Activated CD4-positive, alpha-beta T cell treated with anti-CD3 and anti-CD28 coated beads for 36 hours (primary cell): ENCODE data around the gene CRMP1. TPM values are rescaled to one million over a fixed set of nuclear protein-coding genes. Genes with fewer than 3 reads are reported as not detected.

Experiments
- ATAC-seq: fragments of 200-7000 bp; cut with Tn5 transposase; one replicate; pipeline ENCODE4 v1.10.0; 2021; ENCODE audit warnings: mild to moderate bottlenecking, moderate library complexity
- CTCF ChIA-PET: fragments of 350-600 bp; sonication (Branson Sonifier 250); formaldehyde crosslinking; loops from one replicate; lab custom pipeline; 2021; ENCODE audit warnings: antibody characterized with exemption; lab: Charles Lee
- POLR2A ChIA-PET: fragments of 350-600 bp; sonication (Branson Sonifier 250); formaldehyde crosslinking; loops from one replicate; lab custom pipeline; 2021; ENCODE audit warnings: antibody characterized with exemption, inconsistent platforms; lab: Charles Lee
- DNase-seq: peaks from one replicate; pipeline ENCODE4 v3.0.0-alpha.2; 2020
- H3K27ac Mint-ChIP-seq: one replicate; pipeline ENCODE4 v1.8.0; 2021; ENCODE audit warnings: mixed read lengths
- H3K27me3 Mint-ChIP-seq: one replicate; pipeline ENCODE4 v1.8.0; 2021; ENCODE audit warnings: mixed read lengths
- H3K36me3 Mint-ChIP-seq: one replicate; pipeline ENCODE4 v1.8.0; 2021; ENCODE audit warnings: low read depth, mixed read lengths
- H3K4me1 Mint-ChIP-seq: one replicate; pipeline ENCODE4 v1.8.0; 2021; ENCODE audit warnings: mixed read lengths
- H3K4me3 Mint-ChIP-seq: one replicate; pipeline ENCODE4 v1.8.0; 2021; ENCODE audit warnings: mild to moderate bottlenecking, moderate library complexity, mixed read lengths
- H3K9me3 Mint-ChIP-seq: one replicate; pipeline ENCODE4 v1.8.0; 2021; ENCODE audit warnings: low read depth, mixed read lengths
- intact Hi-C, 2 experiments: fragments of 100-400 bp; cut with DNase I in 1 of 2; cut with micrococcal nuclease in 1 of 2; formaldehyde crosslinking; loops; one replicate each; pipeline versions ENCODE4 v1.14.2 to v1.15.1; 2022 to 2024; cut with DNase I, micrococcal nuclease
- total RNA-seq, 2 experiments: library from RNA; stranded (reverse); gene quantifications; one replicate each; pipeline ENCODE4 v1.2.3, GENCODE V29; 2021

Gene CRMP1
- total RNA-seq, 2 experiments from 2014 or later = not detected

DNA sequence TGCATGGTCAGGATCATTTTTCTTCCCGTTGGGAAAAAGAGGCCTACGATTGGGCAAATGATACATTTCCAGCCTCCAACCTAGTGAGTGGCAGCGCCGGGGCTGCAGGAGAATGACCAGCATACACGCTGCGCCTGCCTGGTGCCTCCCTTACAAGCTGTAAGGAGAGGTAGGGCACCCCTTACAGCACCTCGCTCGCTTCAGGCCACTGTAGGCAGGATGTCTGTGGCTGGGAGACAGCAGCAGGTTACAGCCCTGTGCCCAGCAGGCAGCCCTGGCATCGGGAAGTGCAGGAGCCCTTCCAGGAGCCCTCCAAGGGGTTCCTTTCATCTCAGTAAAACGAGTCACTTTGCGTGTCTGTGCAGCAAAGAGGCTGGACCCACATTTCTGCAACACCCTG, 93.5 kb downstream of the CRMP1 start:
- no peak overlapping the region for H3K4me3 Mint-ChIP-seq
- peaks cover 2% of the 10 kb centered on the region for H3K27me3 Mint-ChIP-seq
- ATAC-seq (no peak), DNase-seq (no peak)
- POLR2A ChIA-PET = no interaction called here
- CTCF ChIA-PET = no interaction called here
- no peaks in the 10 kb centered on the region for H3K36me3 Mint-ChIP-seq
- intact Hi-C loops = no loop called here
- H3K4me1 Mint-ChIP-seq = no peaks in the 10 kb centered on the region
- no peak overlapping the region for H3K27ac Mint-ChIP-seq
- H3K9me3 Mint-ChIP-seq = no peaks in the 10 kb centered on the region

DNA sequence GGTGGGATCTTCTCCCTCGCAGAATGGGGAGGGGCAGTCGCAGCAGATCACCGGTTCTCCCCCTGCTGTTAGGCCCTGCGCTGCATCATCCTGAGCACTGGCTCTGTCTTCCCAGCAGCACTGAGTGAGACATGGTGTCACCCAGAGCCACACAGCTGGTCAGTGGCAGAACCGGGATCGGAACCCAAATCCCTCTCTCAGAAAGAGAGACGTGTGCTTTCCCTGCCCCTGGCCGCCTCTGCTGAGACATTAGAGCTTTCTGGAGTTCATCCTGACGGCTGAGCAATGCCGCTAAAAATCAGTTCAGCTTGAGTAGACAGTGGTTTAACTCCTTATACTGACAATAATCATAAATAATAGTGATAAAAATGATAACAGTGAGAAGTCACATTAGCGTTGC, 93.9 kb downstream of the CRMP1 start:
- DNase-seq = no peak
- H3K36me3 Mint-ChIP-seq = no peaks in the 10 kb centered on the region
- H3K4me3 Mint-ChIP-seq = no peak overlapping the region
- H3K27me3 Mint-ChIP-seq = peaks cover 2% of the 10 kb centered on the region
- H3K4me1 Mint-ChIP-seq = no peaks in the 10 kb centered on the region
- ChIA-PET CTCF (no interaction called here), POLR2A (no interaction called here)
- no peak overlapping the region for H3K27ac Mint-ChIP-seq
- intact Hi-C loops = no loop called here
- H3K9me3 Mint-ChIP-seq = no peaks in the 10 kb centered on the region
- no peak for ATAC-seq

DNA sequence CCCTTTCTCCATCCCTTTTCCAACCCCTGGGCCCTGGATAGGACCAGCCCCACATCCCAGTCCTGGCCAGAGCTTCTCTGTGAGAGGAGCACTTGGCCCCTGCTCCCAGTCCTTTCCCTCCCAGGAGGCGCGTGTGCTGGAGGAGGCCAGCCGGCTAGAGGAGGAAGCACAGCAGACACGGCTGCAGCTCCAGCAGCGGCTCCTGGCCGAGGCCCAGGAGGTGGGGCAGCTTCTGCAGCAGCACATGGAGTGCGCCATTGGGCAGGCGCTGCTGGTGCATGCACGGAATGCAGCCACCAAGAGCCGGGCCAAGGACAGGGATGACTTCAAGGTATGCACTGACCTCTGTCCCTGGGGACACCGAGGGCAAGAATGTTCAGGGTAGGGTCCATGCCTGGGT, 94.4 kb downstream of the CRMP1 start:
- ChIA-PET POLR2A (no interaction called here), CTCF (no interaction called here)
- Mint-ChIP-seq H3K27ac (no peak overlapping the region), H3K4me3 (no peak overlapping the region), H3K27me3 (peaks cover 2% of the 10 kb centered on the region), H3K36me3 (no peaks in the 10 kb centered on the region), H3K9me3 (no peaks in the 10 kb centered on the region), H3K4me1 (no peaks in the 10 kb centered on the region)
- ATAC-seq = no peak
- intact Hi-C loops = no loop called here
- DNase-seq = no peak

DNA sequence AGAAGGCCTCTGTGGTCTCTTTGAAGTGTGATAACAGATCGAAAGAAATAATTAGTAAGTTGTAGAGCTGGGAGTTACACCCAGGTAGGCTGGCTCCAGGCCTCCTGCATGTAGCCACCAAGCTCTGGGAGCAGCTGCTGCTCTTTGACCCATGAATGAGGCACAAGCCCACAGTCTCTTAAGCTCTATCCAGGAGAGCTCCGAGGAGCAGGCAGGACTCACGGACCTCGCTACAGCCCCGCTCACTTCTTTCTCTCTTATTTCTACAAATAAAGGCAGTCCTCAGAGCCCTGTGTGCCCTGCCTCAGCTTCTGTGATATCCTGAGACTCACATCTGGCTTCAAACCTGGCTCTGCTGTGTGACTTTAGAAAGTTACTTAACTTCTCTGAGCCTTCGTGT, 95.0 kb downstream of the CRMP1 start:
- Mint-ChIP-seq H3K27me3 (peaks cover 2% of the 10 kb centered on the region), H3K9me3 (no peaks in the 10 kb centered on the region), H3K27ac (no peak overlapping the region), H3K4me3 (no peak overlapping the region), H3K4me1 (no peaks in the 10 kb centered on the region), H3K36me3 (no peaks in the 10 kb centered on the region)
- intact Hi-C loops = no loop called here
- ATAC-seq (no peak), DNase-seq (no peak)
- CTCF ChIA-PET = no interaction called here
- POLR2A ChIA-PET = no interaction called here

DNA sequence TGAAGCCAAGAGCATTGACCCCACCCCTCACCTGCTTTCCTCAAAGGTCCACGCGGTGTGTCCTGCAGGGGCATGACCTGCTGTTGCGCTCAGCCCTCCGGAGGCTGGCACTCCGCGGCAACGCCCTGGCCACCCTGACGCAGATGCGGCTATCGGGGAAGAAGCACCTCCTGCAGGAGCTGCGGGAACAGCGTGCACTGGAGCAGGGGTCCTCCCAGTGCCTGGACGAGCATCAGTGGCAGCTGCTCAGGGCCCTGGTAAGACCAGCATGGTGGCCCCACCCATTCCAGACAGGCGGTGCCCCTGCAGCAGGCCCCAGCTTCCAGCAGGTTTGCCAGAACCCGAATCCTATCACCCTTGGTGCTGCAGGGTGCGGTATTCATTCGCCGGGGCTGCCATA, 95.9 kb downstream of the CRMP1 start:
- peaks cover 2% of the 10 kb centered on the region for H3K27me3 Mint-ChIP-seq
- H3K36me3 Mint-ChIP-seq = no peaks in the 10 kb centered on the region
- ATAC-seq = no peak
- intact Hi-C loops = no loop called here
- H3K27ac Mint-ChIP-seq = no peak overlapping the region
- no peak overlapping the region for H3K4me3 Mint-ChIP-seq
- CTCF ChIA-PET = no interaction called here
- POLR2A ChIA-PET = no interaction called here
- no peaks in the 10 kb centered on the region for H3K9me3 Mint-ChIP-seq
- no peaks in the 10 kb centered on the region for H3K4me1 Mint-ChIP-seq
- DNase-seq = no peak

DNA sequence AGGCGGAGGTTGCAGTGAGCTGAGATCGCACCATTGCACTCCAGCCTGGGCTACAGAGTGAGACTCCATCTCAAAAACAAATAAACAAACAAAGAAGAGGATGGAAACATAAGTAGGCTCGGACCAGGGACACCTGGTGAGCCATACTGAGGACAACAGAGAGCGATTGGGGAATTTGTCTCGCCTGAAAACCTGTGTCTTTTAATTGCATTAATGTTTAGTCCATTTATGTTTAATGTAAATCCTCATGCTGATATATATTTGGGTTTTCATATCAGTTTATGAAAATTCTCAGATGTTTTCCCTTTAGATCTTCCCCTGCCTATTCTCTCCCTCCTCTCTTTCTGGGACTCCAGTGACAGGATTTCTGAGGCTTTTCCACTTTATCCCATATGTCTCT, 97.3 kb downstream of the CRMP1 start:
- no peak overlapping the region for H3K4me3 Mint-ChIP-seq
- ChIA-PET CTCF (no interaction called here), POLR2A (no interaction called here)
- no peaks in the 10 kb centered on the region for H3K36me3 Mint-ChIP-seq
- H3K27me3 Mint-ChIP-seq = peaks cover 2% of the 10 kb centered on the region
- DNase-seq (no peak), ATAC-seq (no peak)
- no peaks in the 10 kb centered on the region for H3K9me3 Mint-ChIP-seq
- no peaks in the 10 kb centered on the region for H3K4me1 Mint-ChIP-seq
- H3K27ac Mint-ChIP-seq = no peak overlapping the region
- intact Hi-C loops = no loop called here

DNA sequence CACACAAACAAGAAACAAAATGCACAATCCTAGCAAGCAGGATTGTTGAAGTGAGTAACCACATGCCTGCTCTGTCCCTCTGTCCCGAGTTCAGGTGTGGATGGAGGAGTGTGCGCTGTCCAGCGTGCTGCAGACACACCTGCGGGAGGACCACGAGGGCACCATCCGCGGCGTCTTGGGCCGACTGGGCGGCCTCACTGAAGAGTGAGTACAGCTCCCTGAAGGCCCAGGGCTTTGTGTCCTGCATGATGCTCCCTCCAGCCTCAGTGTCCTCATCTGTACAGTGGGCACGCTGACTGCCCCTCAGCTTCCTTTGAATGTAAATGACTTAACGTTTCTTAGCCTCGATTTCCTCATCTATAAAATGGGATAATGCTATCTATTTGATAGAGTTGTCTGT, 99.4 kb downstream of the CRMP1 start:
- ATAC-seq (no peak), DNase-seq (no peak)
- H3K9me3 Mint-ChIP-seq = no peaks in the 10 kb centered on the region
- H3K27me3 Mint-ChIP-seq = peaks cover 2% of the 10 kb centered on the region
- intact Hi-C loops = loop anchor here in 1 of 2 experiments (5.0 kb wide), 1 partner anchor 1306 kb away; no protein-coding TSS in a partner anchor
- H3K36me3 Mint-ChIP-seq = no peaks in the 10 kb centered on the region
- H3K4me1 Mint-ChIP-seq = no peaks in the 10 kb centered on the region
- H3K4me3 Mint-ChIP-seq = no peak overlapping the region
- no peak overlapping the region for H3K27ac Mint-ChIP-seq
- CTCF ChIA-PET = no interaction called here
- POLR2A ChIA-PET = no interaction called here

DNA sequence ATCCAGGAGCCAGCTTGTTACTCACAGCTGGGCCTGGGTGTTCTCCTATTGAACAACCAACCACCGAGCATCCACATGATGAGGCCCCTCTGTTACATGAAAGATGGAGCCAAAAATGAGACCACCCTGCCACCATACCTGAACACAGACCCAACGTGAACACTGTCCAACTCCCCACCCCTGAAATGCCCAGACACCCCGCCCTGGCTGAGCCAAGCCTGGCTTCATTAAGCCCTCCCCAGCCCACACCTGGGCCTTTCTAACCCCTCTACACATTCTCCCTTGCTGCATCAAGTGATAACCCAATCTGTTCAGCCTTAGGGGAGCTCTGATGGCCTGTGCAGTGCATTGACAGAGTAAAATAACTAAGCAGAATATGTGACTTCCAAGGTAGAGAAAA, 101.2 kb downstream of the CRMP1 start:
- Mint-ChIP-seq H3K9me3 (no peaks in the 10 kb centered on the region), H3K36me3 (no peaks in the 10 kb centered on the region), H3K27ac (no peak overlapping the region), H3K4me3 (no peak overlapping the region), H3K27me3 (peaks cover 2% of the 10 kb centered on the region), H3K4me1 (no peaks in the 10 kb centered on the region)
- DNase-seq (no peak), ATAC-seq (no peak)
- intact Hi-C loops = loop anchor here in 1 of 2 experiments (5.0 kb wide), 1 partner anchor 1304 kb away; no protein-coding TSS in a partner anchor
- CTCF ChIA-PET = interaction anchor here (0.7 kb wide), 1 partner anchor 13 kb away, joined by 3 read pairs; no protein-coding TSS in a partner anchor
- POLR2A ChIA-PET = no interaction called here

DNA sequence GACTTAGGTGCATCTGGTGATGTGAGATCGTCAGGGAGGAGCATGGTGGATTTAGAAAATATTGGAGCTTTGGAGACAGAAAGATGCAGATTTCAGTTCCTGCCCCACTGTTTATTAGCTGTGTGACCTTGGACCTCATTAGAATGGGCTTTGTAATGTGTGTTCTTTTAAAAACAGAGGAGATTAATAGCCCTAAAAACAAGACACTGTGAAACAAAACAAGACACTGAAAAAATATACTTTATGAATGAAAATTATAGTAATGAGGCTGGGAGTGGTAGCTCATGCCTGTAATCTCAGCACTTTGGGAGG, 102.4 kb downstream of the CRMP1 start:
- DNase-seq (no peak), ATAC-seq (no peak)
- Mint-ChIP-seq H3K4me1 (no peaks in the 10 kb centered on the region), H3K9me3 (no peaks in the 10 kb centered on the region), H3K4me3 (no peak overlapping the region), H3K27ac (no peak overlapping the region), H3K27me3 (no peaks in the 10 kb centered on the region), H3K36me3 (no peaks in the 10 kb centered on the region)
- intact Hi-C loops = loop anchor here (1.0 to 5.0 kb wide), 3 partner anchors 740 to 1303 kb away; no protein-coding TSS in a partner anchor
- CTCF ChIA-PET = interaction anchor here (0.6 kb wide), 1 partner anchor 793 kb away, joined by 3 read pairs; no protein-coding TSS in a partner anchor
- POLR2A ChIA-PET = no interaction called here

DNA sequence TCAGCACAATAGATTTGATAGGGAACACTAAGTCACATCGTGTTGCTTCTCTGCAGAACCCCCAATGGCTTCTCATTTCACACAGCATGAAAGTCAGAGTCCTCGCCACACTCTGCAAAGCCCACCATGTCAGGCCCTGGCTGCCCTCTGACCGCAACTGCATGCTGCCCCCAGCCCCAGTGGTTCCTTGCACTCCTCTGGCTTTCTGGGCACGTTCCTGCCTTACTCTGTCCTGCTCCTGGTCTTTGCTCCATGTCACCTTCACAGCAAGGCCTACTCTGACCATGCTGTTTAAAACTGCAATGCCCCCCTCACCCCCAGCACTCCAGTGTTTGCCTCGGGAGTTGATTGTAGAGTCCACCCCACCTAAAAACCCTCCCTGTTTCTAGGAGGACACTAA, 103.7 kb downstream of the CRMP1 start:
- intact Hi-C loops = no loop called here
- Mint-ChIP-seq H3K36me3 (no peaks in the 10 kb centered on the region), H3K9me3 (no peaks in the 10 kb centered on the region), H3K27me3 (no peaks in the 10 kb centered on the region), H3K4me1 (no peaks in the 10 kb centered on the region), H3K4me3 (no peak overlapping the region), H3K27ac (no peak overlapping the region)
- no peak for DNase-seq
- POLR2A ChIA-PET = no interaction called here
- no peak for ATAC-seq
- CTCF ChIA-PET = no interaction called here

DNA sequence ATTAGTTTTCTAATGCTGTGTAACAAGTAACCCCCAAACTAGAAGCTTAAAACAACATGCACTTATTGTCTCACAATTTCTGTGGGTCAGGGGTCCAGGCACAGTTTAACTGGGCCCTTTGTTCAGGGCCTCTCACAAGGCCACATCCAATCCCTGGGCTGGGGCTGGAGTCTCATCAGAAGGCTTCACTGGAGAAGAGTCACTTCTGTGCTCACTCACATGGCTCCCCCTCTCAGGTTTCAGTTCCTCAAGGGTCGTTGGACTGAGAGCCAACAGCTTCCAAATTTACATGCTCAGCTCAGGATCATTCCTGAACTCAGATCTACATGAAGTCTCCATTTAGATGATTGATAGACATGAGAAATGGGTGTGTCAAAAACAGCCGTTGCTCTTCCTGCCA, 104.7 kb downstream of the CRMP1 start:
- Mint-ChIP-seq H3K27me3 (no peaks in the 10 kb centered on the region), H3K36me3 (no peaks in the 10 kb centered on the region)
- POLR2A ChIA-PET = no interaction called here

DNA sequence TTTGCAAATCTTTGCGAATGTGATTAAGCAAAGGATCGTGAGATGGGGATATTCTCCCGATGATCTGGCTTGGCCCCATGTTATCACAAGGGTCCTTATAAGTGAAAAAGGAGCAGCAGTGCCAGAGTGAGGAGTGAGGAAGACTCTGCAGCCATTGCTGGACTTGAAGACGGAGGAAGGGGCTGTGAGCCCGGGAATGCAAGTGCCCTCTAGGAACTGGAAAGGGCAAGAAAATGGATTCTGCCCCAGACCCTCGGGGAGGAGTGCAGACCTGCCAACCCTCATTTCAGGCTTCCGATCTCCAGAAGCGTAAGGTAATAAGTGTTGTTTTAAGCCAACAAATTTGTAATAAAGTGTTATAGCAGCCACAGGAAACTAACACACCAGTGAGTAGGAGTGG, 105.6 kb downstream of the CRMP1 start:
- H3K9me3 Mint-ChIP-seq = no peaks in the 10 kb centered on the region
- H3K4me1 Mint-ChIP-seq = no peaks in the 10 kb centered on the region
- ChIA-PET POLR2A (no interaction called here), CTCF (no interaction called here)
- peaks cover 5% of the 10 kb centered on the region for H3K27me3 Mint-ChIP-seq
- DNase-seq (no peak), ATAC-seq (no peak)
- H3K27ac Mint-ChIP-seq = no peak overlapping the region
- intact Hi-C loops = no loop called here
- H3K36me3 Mint-ChIP-seq = no peaks in the 10 kb centered on the region
- H3K4me3 Mint-ChIP-seq = no peak overlapping the region

More for the DNA sequence above, 104.7 kb downstream of the CRMP1 start:
- H3K27ac Mint-ChIP-seq = no peak overlapping the region
- H3K9me3 Mint-ChIP-seq = no peaks in the 10 kb centered on the region
- H3K4me1 Mint-ChIP-seq = no peaks in the 10 kb centered on the region
- ATAC-seq = no peak
- DNase-seq = no peak
- CTCF ChIA-PET = no interaction called here
- intact Hi-C loops = no loop called here
- no peak overlapping the region for H3K4me3 Mint-ChIP-seq
